ENCODE measurements around the gene GADL1.
A peak's percentile ranks its signal among the peaks of the same experiment; 100 is the strongest.

GADL1 gene

GRCh38 chr3:30862004-30862403 lies 32.5 kb downstream of the GADL1 start (continued):
- no peak for TF ChIP-seq SCRT2 (tag by site-specific recombination; IDR thresholded peaks at IDR 0.05)

GRCh38 chr3:30858894-30859389 lies 35.5 kb downstream of the GADL1 start:
- TF ChIP-seq EGR2 (tag by site-specific recombination; IDR thresholded peaks at IDR 0.05; ENCODE audit: low read depth) (peak; percentile 28; the same call in 1 of the 2 replicates), GLIS2 (tag by site-specific recombination; IDR thresholded peaks at IDR 0.05) (no peak)

GRCh38 chr3:30855400-30856292 lies 38.8 kb downstream of the GADL1 start:
- Histone ChIP-seq H3K4me3 (ENCODE audit: low read depth, low read length) (no peak overlapping the region), H3K9me3 (ENCODE audit: control insufficient read depth, insufficient read depth, low read depth, low read length) (no peaks in the 10 kb centered on the region), H3K4me1 (ENCODE audit: control insufficient read depth, insufficient read depth, low read length) (no peaks in the 10 kb centered on the region), H3K36me3 (ENCODE audit: control insufficient read depth in 2 of 2, insufficient read depth in 1 of 2, low read length in 2 of 2) (no peaks in the 10 kb centered on the region), H3K27ac (ENCODE audit: extremely low read depth, low read depth, low read length) (no peak overlapping the region)
- ChIA-PET CTCF (interaction anchor here (0.6 to 0.8 kb wide), 3 partner anchors 65 to 506 kb away, joined by 3 read pairs; no protein-coding TSS in a partner anchor), POLR2A (interaction anchor here (0.6 kb wide), 1 partner anchor 213 kb away, joined by 5 read pairs; no protein-coding TSS in a partner anchor)
- TF ChIP-seq ZNF624 (tag by site-specific recombination; IDR thresholded peaks at IDR 0.05), result no peak
- TF ChIP-seq ZNF398 (tag by site-specific recombination; IDR thresholded peaks at IDR 0.05), result no peak
- TF ChIP-seq ZNF488 (tag by site-specific recombination; IDR thresholded peaks at IDR 0.05), result no peak
- TF ChIP-seq ZNF169 (tag by site-specific recombination; IDR thresholded peaks at IDR 0.05), result no peak
- TF ChIP-seq KLF8 (tag by site-specific recombination; IDR thresholded peaks at IDR 0.05), result no peak
- TF ChIP-seq ATF2 (tag by site-specific recombination; IDR thresholded peaks at IDR 0.05; ENCODE audit: low read depth), result no peak
- TF ChIP-seq REST (tag by site-specific recombination; IDR thresholded peaks at IDR 0.05), result no peak
- no peak for TF ChIP-seq ZNF155 (tag by site-specific recombination; IDR thresholded peaks at IDR 0.05)
- TF ChIP-seq ZNF311 (tag by site-specific recombination; IDR thresholded peaks at IDR 0.05; ENCODE audit: borderline replicate concordance), result no peak
- no peak for TF ChIP-seq ZNF704 (tag by site-specific recombination; IDR thresholded peaks at IDR 0.05)
- TF ChIP-seq ZNF521 (tag by site-specific recombination; IDR thresholded peaks at IDR 0.05), result no peak
- no peak for TF ChIP-seq ZNF112 (tag by site-specific recombination; IDR thresholded peaks at IDR 0.05)
- no peak for TF ChIP-seq ZNF404 (tag by site-specific recombination; IDR thresholded peaks at IDR 0.05)
- no peak for TF ChIP-seq ZNF561 (tag by site-specific recombination; IDR thresholded peaks at IDR 0.05; ENCODE audit: borderline replicate concordance)
- TF ChIP-seq ZNF585B (tag by site-specific recombination; IDR thresholded peaks at IDR 0.05), result no peak

More at GRCh38 chr3:30858894-30859389, 35.5 kb downstream of the GADL1 start:
- H3K27ac ChIP-seq (ENCODE audit: extremely low read depth, low read depth, low read length), result no peak overlapping the region
- H3K4me1 ChIP-seq (ENCODE audit: control insufficient read depth, insufficient read depth, low read length), result no peaks in the 10 kb centered on the region
- ChIA-PET CTCF (interaction anchor here (0.7 kb wide), 1 partner anchor 313 kb away, joined by 7 read pairs; no protein-coding TSS in a partner anchor), POLR2A (no interaction called here)
- no peaks in the 10 kb centered on the region for H3K9me3 ChIP-seq (ENCODE audit: control insufficient read depth, insufficient read depth, low read depth, low read length)
- no peak overlapping the region for H3K4me3 ChIP-seq (ENCODE audit: low read depth, low read length)
- no peaks in the 10 kb centered on the region for H3K36me3 ChIP-seq (ENCODE audit: control insufficient read depth in 2 of 2, insufficient read depth in 1 of 2, low read length in 2 of 2)
